DOHH2 (cell line): ENCODE results near the gene WDR49.

Experiments used
- H3F3A ChIP-seq: fragments of 200-600 bp; sonication (generic), shearing (Covaris generic); 2 replicates; pipeline ENCODE4 v1.6.0; 2016; ENCODE audit warnings: antibody characterized with exemption, mild to moderate bottlenecking; ENCODE audit not compliant: control insufficient read depth, insufficient read depth
- H3K27ac ChIP-seq: fragments of 200-600 bp; sonication (generic); 2 replicates; pipeline ENCODE4 v1.5.1; 2014; ENCODE audit warnings: low read depth, mild to moderate bottlenecking, low read length, moderate library complexity
- H3K27me3 ChIP-seq: fragments of 200-600 bp; sonication (generic); 2 replicates; pipeline ENCODE4 v1.6.1; 2014; ENCODE audit warnings: mild to moderate bottlenecking, low read length, mixed read lengths; ENCODE audit not compliant: control insufficient read depth
- H3K36me3 ChIP-seq: fragments of 200-600 bp; sonication (generic); 2 replicates; pipeline ENCODE4 v1.6.1; 2014; ENCODE audit warnings: mild to moderate bottlenecking, low read length, moderate library complexity, mixed read lengths; ENCODE audit not compliant: control insufficient read depth
- H3K4me1 ChIP-seq: fragments of 200-600 bp; sonication (generic); 2 replicates; pipeline ENCODE4 v1.6.1; 2014; ENCODE audit warnings: mild to moderate bottlenecking, low read length, mixed read lengths; ENCODE audit not compliant: control insufficient read depth
- H3K4me2 ChIP-seq: fragments of 200-600 bp; sonication (generic); 2 replicates; pipeline ENCODE4 v1.6.0; 2014; ENCODE audit warnings: mild to moderate bottlenecking, low read length, moderate library complexity
- H3K4me3 ChIP-seq: fragments of 200-600 bp; sonication (generic); 2 replicates; pipeline ENCODE4 v1.5.1; 2014; ENCODE audit warnings: mild to moderate bottlenecking, low read length, mixed read lengths
- H3K79me2 ChIP-seq: fragments of 200-600 bp; sonication (generic); 2 replicates; pipeline ENCODE4 v1.6.1; 2014; ENCODE audit warnings: mild to moderate bottlenecking, low read length, mixed read lengths; ENCODE audit not compliant: control insufficient read depth
- H3K9me2 ChIP-seq: fragments of 200-600 bp; sonication (generic); replicated peaks from 2 replicates; pipeline ENCODE4 v1.6.1; 2014; ENCODE audit warnings: mild to moderate bottlenecking, low read length, mixed read lengths; ENCODE audit not compliant: control insufficient read depth
- H3K9me3 ChIP-seq: fragments of 200-600 bp; sonication (generic); 2 replicates; pipeline ENCODE4 v1.6.1; 2014; ENCODE audit warnings: antibody characterized with exemption, low read length, mixed read lengths; ENCODE audit not compliant: control insufficient read depth, insufficient read depth
- H4K20me1 ChIP-seq: fragments of 200-600 bp; sonication (generic); 2 replicates; pipeline ENCODE4 v1.6.0; 2014; ENCODE audit warnings: low read depth, mild to moderate bottlenecking, antibody characterized with exemption, low read length, moderate library complexity; ENCODE audit not compliant: control insufficient read depth, insufficient read depth
- CTCF ChIP-seq: fragments of 200-600 bp; sonication (generic); IDR thresholded peaks from one replicate; pipeline ENCODE4 v1.5.1; 2014; ENCODE audit warnings: antibody characterized with exemption, mild to moderate bottlenecking, low read depth, low read length; ENCODE audit not compliant: poor library complexity, severe bottlenecking
- EZH2phosphoT487 ChIP-seq: fragments of 200-600 bp; sonication (generic); IDR thresholded peaks from 2 replicates; pipeline ENCODE4 v1.6.1; 2017; ENCODE audit warnings: borderline replicate concordance, mild to moderate bottlenecking, antibody characterized with exemption, low read length, moderate library complexity, mixed read lengths

Gene WDR49

GRCh38 chr3:167587651-167588050, 66.1 kb downstream of the WDR49 start:
- Histone ChIP-seq H3K9me2 (no peaks in the 10 kb centered on the region), H3K27ac (no peak overlapping the region), H3K27me3 (no peaks in the 10 kb centered on the region), H3K4me3 (no peak overlapping the region), H3F3A (no peaks in the 10 kb centered on the region), H3K4me1 (no peaks in the 10 kb centered on the region), H3K36me3 (no peaks in the 10 kb centered on the region), H4K20me1 (no peaks in the 10 kb centered on the region), H3K9me3 (no peaks in the 10 kb centered on the region), H3K4me2 (no peak overlapping the region), H3K79me2 (no peaks in the 10 kb centered on the region)
- no peak for TF ChIP-seq EZH2phosphoT487
- TF ChIP-seq CTCF: no peak

GRCh38 chr3:167575000-167575600, 78.6 kb downstream of the WDR49 start:
- Histone ChIP-seq H3K27ac (no peak overlapping the region), H3K4me2 (no peak overlapping the region), H3K79me2 (no peaks in the 10 kb centered on the region), H3K4me1 (no peaks in the 10 kb centered on the region), H3K36me3 (no peaks in the 10 kb centered on the region), H4K20me1 (no peaks in the 10 kb centered on the region), H3K4me3 (no peak overlapping the region), H3K9me3 (no peaks in the 10 kb centered on the region), H3F3A (no peaks in the 10 kb centered on the region), H3K27me3 (no peaks in the 10 kb centered on the region), H3K9me2 (no peaks in the 10 kb centered on the region)
- no peak for TF ChIP-seq EZH2phosphoT487
- no peak for TF ChIP-seq CTCF

GRCh38 chr3:167572991-167573390, 80.8 kb downstream of the WDR49 start:
- H3F3A ChIP-seq: no peaks in the 10 kb centered on the region
- H3K9me2 ChIP-seq: no peaks in the 10 kb centered on the region; the same call in 1 of the 2 replicates
- no peak for TF ChIP-seq EZH2phosphoT487
- no peak for TF ChIP-seq CTCF
- no peaks in the 10 kb centered on the region for H3K4me1 ChIP-seq
- H3K79me2 ChIP-seq: no peaks in the 10 kb centered on the region
- no peaks in the 10 kb centered on the region for H4K20me1 ChIP-seq
- H3K9me3 ChIP-seq: no peaks in the 10 kb centered on the region
- H3K27ac ChIP-seq: no peak overlapping the region
- no peak overlapping the region for H3K4me2 ChIP-seq
- no peaks in the 10 kb centered on the region for H3K27me3 ChIP-seq
- no peaks in the 10 kb centered on the region for H3K36me3 ChIP-seq
- no peak overlapping the region for H3K4me3 ChIP-seq

GRCh38 chr3:167568634-167569033, 85.1 kb downstream of the WDR49 start:
- Histone ChIP-seq H3K79me2 (no peaks in the 10 kb centered on the region), H3K9me2 (no peaks in the 10 kb centered on the region; the same call in 1 of the 2 replicates), H3K27ac (no peak overlapping the region), H4K20me1 (no peaks in the 10 kb centered on the region), H3K9me3 (no peaks in the 10 kb centered on the region), H3K36me3 (no peaks in the 10 kb centered on the region), H3F3A (no peaks in the 10 kb centered on the region), H3K4me1 (no peaks in the 10 kb centered on the region), H3K4me2 (no peak overlapping the region), H3K27me3 (no peaks in the 10 kb centered on the region), H3K4me3 (no peak overlapping the region)
- TF ChIP-seq CTCF (no peak), EZH2phosphoT487 (no peak)
